ENCODE results near the gene ARHGAP23.
"Not testable (repeated sequence)": the region's sequence is repeated elsewhere in the genome, so short reads cannot be mapped to it uniquely, and the experiment has no call there.

ARHGAP23 gene

GRCh38 chr17:38421171-38421841 is 7.0 kb upstream of the ARHGAP23 start:
- no peak for DNase-seq (ENCODE audit: low read depth)

- no peak for DNase-seq (ENCODE audit: low read depth)
These were observed 6.1 kb upstream of the ARHGAP23 start for GRCh38 chr17:38421871-38422827.

- DNase-seq (ENCODE audit: low read depth) = no peak
These were observed 3.8 kb upstream of the ARHGAP23 start for GRCh38 chr17:38424297-38424972.

GRCh38 chr17:38425031-38425430 is 3.2 kb upstream of the ARHGAP23 start:
- DNase-seq (ENCODE audit: low read depth) = no peak

GRCh38 chr17:38425744-38426143 is 2.5 kb upstream of the ARHGAP23 start:
- DNase-seq (ENCODE audit: low read depth) = no peak

- no peak for DNase-seq (ENCODE audit: low read depth)
These were observed 1.8 kb upstream of the ARHGAP23 start for GRCh38 chr17:38426441-38426840.

GRCh38 chr17:38427160-38427949 is 909 bp upstream of the ARHGAP23 start:
- DNase-seq (ENCODE audit: low read depth) = no peak

- DNase-seq (ENCODE audit: low read depth) = no peak
These were observed 543 bp downstream of the ARHGAP23 start for GRCh38 chr17:38428643-38429371.

GRCh38 chr17:38429476-38430100 is 1.3 kb downstream of the ARHGAP23 start:
- no peak for DNase-seq (ENCODE audit: low read depth)

GRCh38 chr17:38430316-38430715 is 2.1 kb downstream of the ARHGAP23 start:
- no peak for DNase-seq (ENCODE audit: low read depth)

- no peak for DNase-seq (ENCODE audit: low read depth)
These were observed 2.6 kb downstream of the ARHGAP23 start for GRCh38 chr17:38430822-38431221.

GRCh38 chr17:38431346-38432145 is 3.3 kb downstream of the ARHGAP23 start:
- no peak for DNase-seq (ENCODE audit: low read depth)

GRCh38 chr17:38434178-38434665 is 6.0 kb downstream of the ARHGAP23 start:
- no peak for DNase-seq (ENCODE audit: low read depth)

GRCh38 chr17:38435795-38436194 is 7.5 kb downstream of the ARHGAP23 start:
- DNase-seq (ENCODE audit: low read depth) = no peak

GRCh38 chr17:38436386-38436785 is 8.1 kb downstream of the ARHGAP23 start:
- DNase-seq (ENCODE audit: low read depth) = no peak

- not testable (repeated sequence) for DNase-seq (ENCODE audit: low read depth)
These were observed 9.0 kb downstream of the ARHGAP23 start for GRCh38 chr17:38437313-38437712.

GRCh38 chr17:38439436-38439835 is 11.2 kb downstream of the ARHGAP23 start:
- no peak for DNase-seq (ENCODE audit: low read depth)

GRCh38 chr17:38440614-38441397 is 12.5 kb downstream of the ARHGAP23 start:
- DNase-seq (ENCODE audit: low read depth) = no peak
